ENCODE data around the gene PTGIS.

GRCh38 chr20:49594931-49595315 lies 27.0 kb upstream of the PTGIS start:
- TF ChIP-seq EZH2 (IDR thresholded peaks at IDR 0.05; ENCODE audit: insufficient read depth, poor library complexity, severe bottlenecking) (no peak), EZH2phosphoT487 (IDR thresholded peaks at IDR 0.05; ENCODE audit: insufficient read depth, low read depth) (no peak)
